Loucy (cell line): Measurements from ENCODE around the gene LRRC59.

ENCODE experiments used
- H2AFZ ChIP-seq: fragments of 200-600 bp; sonication (generic); 2 replicates; pipeline ENCODE4 v1.6.0; 2016; ENCODE audit warnings: antibody characterized with exemption, mild to moderate bottlenecking, low read length, moderate library complexity
- H3F3A ChIP-seq: fragments of 200-600 bp; 2 replicates; pipeline ENCODE4 v1.6.0; 2016; ENCODE audit warnings: antibody characterized with exemption, low read depth, mild to moderate bottlenecking
- H3K27me3 ChIP-seq: fragments of 200-600 bp; sonication (generic); 2 replicates; pipeline ENCODE4 v1.6.1; 2014; ENCODE audit warnings: low read length, mild to moderate bottlenecking; ENCODE audit not compliant: insufficient read depth, poor library complexity, severe bottlenecking
- H3K36me3 ChIP-seq: fragments of 200-600 bp; sonication (generic); 2 replicates; pipeline ENCODE4 v1.6.1; 2016; ENCODE audit warnings: low read length; ENCODE audit not compliant: insufficient read depth
- H3K4me1 ChIP-seq: fragments of 200-600 bp; sonication (generic); 2 replicates; pipeline ENCODE4 v1.5.1; 2014; ENCODE audit warnings: low read length, mild to moderate bottlenecking; ENCODE audit not compliant: insufficient read depth, poor library complexity, severe bottlenecking
- H3K4me2 ChIP-seq: fragments of 200-600 bp; sonication (generic); 2 replicates; pipeline ENCODE4 v1.6.0; 2014; ENCODE audit warnings: antibody characterized with exemption, low read length, low read depth, mild to moderate bottlenecking; ENCODE audit not compliant: poor library complexity, severe bottlenecking
- H3K4me3 ChIP-seq: fragments of 200-600 bp; sonication (generic); 2 replicates; pipeline ENCODE4 v1.5.1; 2014; ENCODE audit warnings: low read length, mild to moderate bottlenecking, mixed read lengths; ENCODE audit not compliant: poor library complexity, severe bottlenecking
- H3K79me2 ChIP-seq: fragments of 200-600 bp; sonication (generic); 2 replicates; pipeline ENCODE4 v1.6.1; 2014; ENCODE audit warnings: low read length; ENCODE audit not compliant: insufficient read depth
- H3K9ac ChIP-seq: fragments of 200-600 bp; sonication (generic); 2 replicates; pipeline ENCODE4 v1.6.0; 2014; ENCODE audit warnings: mild to moderate bottlenecking, low read depth, low read length, moderate library complexity; ENCODE audit not compliant: poor library complexity, severe bottlenecking
- H3K9me2 ChIP-seq: fragments of 200-600 bp; sonication (generic); replicated peaks from 2 replicates; pipeline ENCODE4 v1.6.1; 2016; ENCODE audit warnings: low read depth, low read length, mixed read lengths
- H3K9me3 ChIP-seq: fragments of 200-600 bp; sonication (generic); 2 replicates; pipeline ENCODE4 v1.6.1; 2014; ENCODE audit warnings: mild to moderate bottlenecking, antibody characterized with exemption, low read length, low read depth; ENCODE audit not compliant: insufficient read depth
- H4K20me1 ChIP-seq: fragments of 200-600 bp; sonication (generic); 2 replicates; pipeline ENCODE4 v1.6.0; 2014; ENCODE audit warnings: antibody characterized with exemption, low read length, mild to moderate bottlenecking; ENCODE audit not compliant: insufficient read depth, poor library complexity, severe bottlenecking
- CTCF ChIP-seq: fragments of 200-600 bp; sonication (generic); conservative IDR thresholded peaks from 2 replicates; pipeline ENCODE4 v1.5.1; 2014; ENCODE audit warnings: mild to moderate bottlenecking, antibody characterized with exemption, low read length
- EZH2phosphoT487 ChIP-seq: fragments of 200-600 bp; IDR thresholded peaks from 2 replicates; pipeline ENCODE4 v1.6.1; 2018; ENCODE audit warnings: antibody characterized with exemption, mild to moderate bottlenecking, moderate library complexity, borderline replicate concordance

Gene LRRC59

GRCh38 chr17:50345432-50346312 lies 51.7 kb downstream of the LRRC59 start, which contains the start of gene XYLT2:
Gene XYLT2, plus strand, starts transcription at chr17:50346126. Its CDS starts 15 bp downstream, at chr17:50346141.
- TF ChIP-seq EZH2phosphoT487, result no peak
- TF ChIP-seq CTCF, result no peak
- no peaks in the 10 kb centered on the region for H3K36me3 ChIP-seq
- H4K20me1 ChIP-seq, result no peaks in the 10 kb centered on the region
- peak within 1 kb of the TSS; percentile 96 for H2AFZ ChIP-seq
- H3K4me3 ChIP-seq, result peak within 1 kb of the TSS; percentile 88
- peaks cover 40% of the 10 kb centered on the region for H3K4me1 ChIP-seq
- H3K9me2 ChIP-seq, result no peaks in the 10 kb centered on the region
- no peaks in the 10 kb centered on the region for H3F3A ChIP-seq
- peak within 1 kb of the TSS; percentile 97 for H3K9ac ChIP-seq
- H3K4me2 ChIP-seq, result peak within 1 kb of the TSS; percentile 97
- peaks cover 27% of the 10 kb centered on the region for H3K79me2 ChIP-seq
- H3K27me3 ChIP-seq, result no peaks in the 10 kb centered on the region
- no peaks in the 10 kb centered on the region for H3K9me3 ChIP-seq

GRCh38 chr17:50344731-50345365 lies 52.5 kb downstream of the LRRC59 start:
- H3K4me1 ChIP-seq, result peaks cover 40% of the 10 kb centered on the region
- H3F3A ChIP-seq, result no peaks in the 10 kb centered on the region
- H3K36me3 ChIP-seq, result no peaks in the 10 kb centered on the region
- peak overlapping the region; percentile 77 for H3K4me3 ChIP-seq
- H3K27me3 ChIP-seq, result no peaks in the 10 kb centered on the region
- H3K4me2 ChIP-seq, result peak overlapping the region; percentile 95
- no peaks in the 10 kb centered on the region for H4K20me1 ChIP-seq
- no peaks in the 10 kb centered on the region for H3K9me2 ChIP-seq
- H2AFZ ChIP-seq, result no peak overlapping the region
- H3K9me3 ChIP-seq, result no peaks in the 10 kb centered on the region
- H3K79me2 ChIP-seq, result peaks cover 27% of the 10 kb centered on the region
- no peak for TF ChIP-seq CTCF
- TF ChIP-seq EZH2phosphoT487, result no peak
- no peak overlapping the region for H3K9ac ChIP-seq

- no peak overlapping the region for H3K4me3 ChIP-seq
- H3K9ac ChIP-seq, result no peak overlapping the region
- H3K4me1 ChIP-seq, result peaks cover 1% of the 10 kb centered on the region
- H3K79me2 ChIP-seq, result no peaks in the 10 kb centered on the region
- TF ChIP-seq CTCF, result no peak
- no peak for TF ChIP-seq EZH2phosphoT487
- H4K20me1 ChIP-seq, result no peaks in the 10 kb centered on the region
- H2AFZ ChIP-seq, result no peak overlapping the region
- peaks cover 10% of the 10 kb centered on the region for H3K9me3 ChIP-seq
- H3K4me2 ChIP-seq, result no peak overlapping the region
- no peaks in the 10 kb centered on the region for H3F3A ChIP-seq
- no peaks in the 10 kb centered on the region for H3K27me3 ChIP-seq
- no peaks in the 10 kb centered on the region for H3K36me3 ChIP-seq
- H3K9me2 ChIP-seq, result no peaks in the 10 kb centered on the region
Measured at GRCh38 chr17:50339381-50339780, 57.9 kb downstream of the LRRC59 start.
